ENCODE data around the gene MPRIP.

DNA sequence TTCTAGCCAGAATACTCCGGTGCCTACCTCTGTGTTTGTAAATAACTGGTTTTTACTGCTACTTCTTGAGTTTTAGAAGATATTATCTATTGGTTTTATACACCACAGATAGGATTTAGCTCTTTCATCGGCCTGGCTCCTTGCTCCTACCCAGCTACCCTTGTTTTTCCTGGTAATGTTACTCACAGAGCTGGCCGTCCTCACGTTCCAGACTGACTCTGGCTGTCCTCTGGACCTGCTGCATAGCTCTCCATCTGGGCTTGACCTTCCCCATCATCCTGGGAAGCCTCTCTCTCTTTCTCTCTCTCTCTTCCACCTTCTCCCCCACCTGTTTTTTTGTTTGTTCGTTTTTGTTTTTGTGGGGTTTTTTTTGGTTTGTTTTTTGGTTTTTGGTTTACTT, 51.5 kb downstream of the MPRIP start:
- TF ChIP-seq EZH2phosphoT487 (IDR thresholded peaks at IDR 0.05; ENCODE audit: borderline replicate concordance, low read length): no peak
- TF ChIP-seq, protein P1, sequence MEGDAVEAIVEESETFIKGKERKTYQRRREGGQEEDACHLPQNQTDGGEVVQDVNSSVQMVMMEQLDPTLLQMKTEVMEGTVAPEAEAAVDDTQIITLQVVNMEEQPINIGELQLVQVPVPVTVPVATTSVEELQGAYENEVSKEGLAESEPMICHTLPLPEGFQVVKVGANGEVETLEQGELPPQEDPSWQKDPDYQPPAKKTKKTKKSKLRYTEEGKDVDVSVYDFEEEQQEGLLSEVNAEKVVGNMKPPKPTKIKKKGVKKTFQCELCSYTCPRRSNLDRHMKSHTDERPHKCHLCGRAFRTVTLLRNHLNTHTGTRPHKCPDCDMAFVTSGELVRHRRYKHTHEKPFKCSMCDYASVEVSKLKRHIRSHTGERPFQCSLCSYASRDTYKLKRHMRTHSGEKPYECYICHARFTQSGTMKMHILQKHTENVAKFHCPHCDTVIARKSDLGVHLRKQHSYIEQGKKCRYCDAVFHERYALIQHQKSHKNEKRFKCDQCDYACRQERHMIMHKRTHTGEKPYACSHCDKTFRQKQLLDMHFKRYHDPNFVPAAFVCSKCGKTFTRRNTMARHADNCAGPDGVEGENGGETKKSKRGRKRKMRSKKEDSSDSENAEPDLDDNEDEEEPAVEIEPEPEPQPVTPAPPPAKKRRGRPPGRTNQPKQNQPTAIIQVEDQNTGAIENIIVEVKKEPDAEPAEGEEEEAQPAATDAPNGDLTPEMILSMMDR (conservative IDR thresholded peaks at IDR 0.05; ENCODE audit: low read depth, low read length): no peak
